ENCODE results near the gene ITPR1. TPM values are rescaled to one million over a fixed set of nuclear protein-coding genes. Genes with fewer than 3 reads are reported as not detected.

ITPR1 gene
- total and polyA plus RNA-seq, 2 of the 4 experiments (the other 2 are of a cell fraction), result 1.8 to 5.7 TPM

GRCh38 chr3:4836516-4836915, 343.4 kb downstream of the ITPR1 start:
- no peak overlapping the region for H2BK5ac ChIP-seq (ENCODE audit: low read depth, low read length, poor library complexity, severe bottlenecking)
- ChIA-PET POLR2A (ENCODE audit: unreplicated experiment) (no interaction called here), CTCF (interaction anchor here (0.6 kb wide), 1 partner anchor 1653 kb away, joined by 4 read pairs; no protein-coding TSS in a partner anchor)
- H2BK20ac ChIP-seq (ENCODE audit: low read depth, low read length), result no peak overlapping the region
- no peak overlapping the region for H2AK5ac ChIP-seq (ENCODE audit: low read depth, low read length)
- H3K36me3 ChIP-seq (ENCODE audit: control insufficient read depth, insufficient read depth, low read length), result no peaks in the 10 kb centered on the region
- ATAC-seq (ENCODE audit: low read depth), result no peak
- H2BK15ac ChIP-seq (ENCODE audit: low read depth, low read length), result no peak overlapping the region
- H3K4me2 ChIP-seq (ENCODE audit: low read depth, low read length), result no peak overlapping the region
- no peak overlapping the region for H3K14ac ChIP-seq (replicated peaks; ENCODE audit: low read depth, low read length)
- peaks cover 8% of the 10 kb centered on the region; the same call in 1 of the 2 replicates for H3K9me1 ChIP-seq (ENCODE audit: insufficient read depth, low read length)
- no peak overlapping the region for H4K5ac ChIP-seq (ENCODE audit: low read depth, low read length)
- no peak overlapping the region for H3K9ac ChIP-seq (ENCODE audit: low read depth, low read length)
- no CpG with 5 or more reads among the region's 2 CpGs for WGBS, 2 experiments (ENCODE audit: extremely low coverage in 2 of 2, insufficient read length in 1 of 2)
- no peak overlapping the region for H2AFZ ChIP-seq (replicated peaks; ENCODE audit: low read length, poor library complexity)
- no peak overlapping the region for H4K8ac ChIP-seq (ENCODE audit: low read depth in 2 of 2, low read length in 2 of 2)
- DNase-seq, result no peak
- no peak overlapping the region for H4K91ac ChIP-seq (ENCODE audit: insufficient read depth, low read depth, low read length)
- H2BK120ac ChIP-seq (ENCODE audit: low read depth, low read length), result no peak overlapping the region
- intact Hi-C loops (cut with micrococcal nuclease) (no loop called here), in situ Hi-C loops (cut with MboI; ENCODE audit: low sequenced_read_pairs) (loop anchor here (10.0 kb wide), 1 partner anchor 138 kb away; the partner anchor contains the start of gene BHLHE40), dilution Hi-C loops (cut with HindIII; ENCODE audit: low sequenced_read_pairs, unreplicated experiment) (no loop called here)
- H4K20me1 ChIP-seq (ENCODE audit: insufficient read depth, low read length), result no peaks in the 10 kb centered on the region
- H3K4me3 ChIP-seq (ENCODE audit: insufficient read depth, low read depth, low read length), result no peak overlapping the region
- H3K23ac ChIP-seq (ENCODE audit: low read depth, low read length), result no peak overlapping the region
- H3K27me3 ChIP-seq (ENCODE audit: control insufficient read depth, insufficient read depth, low read length), result no peaks in the 10 kb centered on the region
- H3K4ac ChIP-seq (ENCODE audit: low read depth, low read length), result no peak overlapping the region
- TF ChIP-seq RFX5 (IDR thresholded peaks at IDR 0.05; ENCODE audit: low read depth, low read length) (no peak), FOS (IDR thresholded peaks at IDR 0.05; ENCODE audit: low read depth, low read length) (no peak), MAFK (IDR thresholded peaks at IDR 0.05; ENCODE audit: low read depth, low read length) (no peak)
- no TSS peak for BruUV-seq (replicated peaks)
- no peaks in the 10 kb centered on the region for H3K9me3 ChIP-seq (ENCODE audit: control insufficient read depth, insufficient read depth, low read length)
- H2AK9ac ChIP-seq (replicated peaks; ENCODE audit: low read depth, low read length, poor library complexity), result no peak overlapping the region
- no peak overlapping the region for H3K56ac ChIP-seq (ENCODE audit: extremely low read depth, insufficient read depth, low read length)
- no peak overlapping the region for H3K18ac ChIP-seq (ENCODE audit: low read depth, low read length)
- H3K79me1 ChIP-seq (ENCODE audit: low read depth in 1 of 2, low read length in 2 of 2), result no peaks in the 10 kb centered on the region
- no peak overlapping the region for H3K27ac ChIP-seq (ENCODE audit: insufficient read depth, low read length)
- peaks cover 6% of the 10 kb centered on the region for H3K4me1 ChIP-seq (ENCODE audit: control insufficient read depth, insufficient read depth, low read length)
